Activated B cell treated with CpG ODN at 0.5 μM for 24 hours (primary cell): ENCODE data around the gene ARHGEF12. TPM values are rescaled to one million over a fixed set of nuclear protein-coding genes. Genes with fewer than 3 reads are reported as not detected.

Experiments
- ATAC-seq: fragments of 200-7000 bp; cut with Tn5 transposase; one replicate; pipeline ENCODE4 v1.10.0; 2021; ENCODE audit warnings: low read depth, mild to moderate bottlenecking, moderate library complexity
- CTCF ChIA-PET: fragments of 350-600 bp; sonication (Branson Sonifier 250); formaldehyde crosslinking; loops from one replicate; lab custom pipeline; 2021; ENCODE audit warnings: antibody characterized with exemption; lab: Charles Lee
- POLR2A ChIA-PET: fragments of 350-600 bp; sonication (Branson Sonifier 250); formaldehyde crosslinking; loops from one replicate; lab custom pipeline; 2021; ENCODE audit warnings: antibody characterized with exemption; lab: Charles Lee
- DNase-seq: peaks from one replicate; pipeline ENCODE4 v3.0.0; 2022
- H3K27ac Mint-ChIP-seq: one replicate; pipeline ENCODE4 v1.8.0; 2020; ENCODE audit warnings: mixed read lengths
- H3K27me3 Mint-ChIP-seq: one replicate; pipeline ENCODE4 v1.8.0; 2021; ENCODE audit warnings: mixed read lengths
- H3K36me3 Mint-ChIP-seq: one replicate; pipeline ENCODE4 v1.8.0; 2021; ENCODE audit warnings: low read depth, mixed read lengths
- H3K4me1 Mint-ChIP-seq: one replicate; pipeline ENCODE4 v1.8.0; 2021; ENCODE audit warnings: mixed read lengths
- H3K4me3 Mint-ChIP-seq: one replicate; pipeline ENCODE4 v1.8.0; 2020; ENCODE audit warnings: mild to moderate bottlenecking, mixed read lengths
- H3K9me3 Mint-ChIP-seq: one replicate; pipeline ENCODE4 v1.8.0; 2020; ENCODE audit warnings: mixed read lengths
- CTCF ChIP-seq: fragments of 200-600 bp; IDR thresholded peaks from one replicate; pipeline ENCODE4 v1.8.0; 2022; ENCODE audit warnings: antibody characterized with exemption, mild to moderate bottlenecking
- intact Hi-C: fragments of 100-400 bp; cut with micrococcal nuclease; formaldehyde crosslinking; loops from one replicate; pipeline ENCODE4 v1.15.1; 2024
- total RNA-seq: library from RNA; stranded (reverse); gene quantifications from 2 replicates; pipeline ENCODE4 v1.2.3, GENCODE V29; 2022

The ARHGEF12 gene
- total RNA-seq, 1 donor from 2014 or later: 25.8 TPM

DNA sequence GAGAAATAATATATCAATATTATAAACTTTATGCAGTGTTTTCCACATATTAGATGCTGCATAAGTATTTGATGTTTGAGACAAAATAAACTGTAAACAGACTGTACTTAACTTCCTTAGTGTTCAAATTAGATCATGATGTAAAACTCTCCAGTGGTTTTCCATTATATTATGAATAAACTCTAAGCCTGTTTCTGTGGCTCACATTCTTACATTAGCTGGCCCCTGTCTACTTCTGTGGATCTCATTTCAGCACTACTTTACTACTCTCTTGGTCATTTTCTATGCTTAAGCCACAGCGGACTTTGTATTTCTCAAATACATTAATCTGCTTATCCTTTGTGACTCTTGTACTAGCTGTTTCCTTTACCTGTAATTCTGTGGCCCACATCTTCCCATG lies 55.6 kb downstream of the ARHGEF12 start:
- no peak for TF ChIP-seq CTCF
- H3K9me3 Mint-ChIP-seq: peaks cover 4% of the 10 kb centered on the region
- ChIA-PET CTCF (interaction anchor here (0.7 kb wide), 1 partner anchor 19 kb away, joined by 3 read pairs; no protein-coding TSS in a partner anchor), POLR2A (no interaction called here)
- peaks cover 4% of the 10 kb centered on the region for H3K27me3 Mint-ChIP-seq
- DNase-seq: no peak
- H3K4me3 Mint-ChIP-seq: no peak overlapping the region
- no peaks in the 10 kb centered on the region for H3K4me1 Mint-ChIP-seq
- H3K36me3 Mint-ChIP-seq: no peaks in the 10 kb centered on the region
- no peak overlapping the region for H3K27ac Mint-ChIP-seq
- ATAC-seq: no peak
- intact Hi-C loops: no loop called here

DNA sequence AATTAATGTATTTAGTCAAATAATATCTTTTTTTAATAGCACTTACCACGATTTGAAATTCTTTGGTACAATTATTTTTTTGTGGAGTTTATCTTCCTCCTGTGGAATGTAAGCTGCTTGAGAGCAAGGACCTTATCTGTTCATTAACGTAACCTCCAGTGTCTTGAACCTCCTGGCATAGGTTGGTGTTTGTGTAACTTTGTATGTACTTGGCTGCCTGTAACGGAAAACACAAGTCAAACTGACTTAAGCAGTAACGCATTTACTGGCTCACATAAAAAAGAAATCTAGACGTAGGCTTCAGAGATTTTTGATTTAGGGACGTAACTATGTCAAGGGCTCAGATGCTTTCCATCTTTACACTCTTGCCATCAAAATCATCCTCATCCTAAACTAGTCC lies 56.1 kb downstream of the ARHGEF12 start:
- intact Hi-C loops: no loop called here
- Mint-ChIP-seq H3K36me3 (no peaks in the 10 kb centered on the region), H3K4me1 (no peaks in the 10 kb centered on the region), H3K4me3 (no peak overlapping the region), H3K27me3 (peaks cover 4% of the 10 kb centered on the region), H3K9me3 (peaks cover 4% of the 10 kb centered on the region), H3K27ac (no peak overlapping the region)
- DNase-seq (no peak), ATAC-seq (no peak)
- TF ChIP-seq CTCF: no peak
- ChIA-PET POLR2A (no interaction called here), CTCF (no interaction called here)

DNA sequence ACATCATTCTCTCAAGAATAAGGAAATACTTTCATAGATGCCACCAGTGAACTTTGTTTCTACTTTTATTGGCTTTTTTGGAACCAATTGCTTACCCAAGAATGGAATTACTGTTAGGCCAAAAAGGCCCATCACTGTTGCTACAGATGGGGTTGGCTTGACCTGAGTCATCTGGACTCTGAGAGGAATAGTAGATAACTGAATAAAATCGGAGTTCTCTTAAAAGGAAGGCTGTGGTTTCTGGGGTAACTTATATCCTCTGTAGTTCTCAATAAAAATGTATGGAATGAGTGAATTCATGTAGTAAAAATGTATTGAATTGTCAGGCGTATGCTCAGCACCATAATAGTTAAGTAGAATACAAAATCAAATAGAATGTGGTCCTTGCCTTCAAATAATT lies 56.6 kb downstream of the ARHGEF12 start:
- Mint-ChIP-seq H3K27me3 (peaks cover 4% of the 10 kb centered on the region), H3K27ac (no peak overlapping the region), H3K4me1 (no peaks in the 10 kb centered on the region), H3K36me3 (no peaks in the 10 kb centered on the region), H3K4me3 (no peak overlapping the region), H3K9me3 (peaks cover 4% of the 10 kb centered on the region)
- CTCF ChIA-PET: no interaction called here
- no peak for ATAC-seq
- intact Hi-C loops: no loop called here
- no peak for TF ChIP-seq CTCF
- no peak for DNase-seq
- POLR2A ChIA-PET: no interaction called here

- intact Hi-C loops: no loop called here
- Mint-ChIP-seq H3K9me3 (peaks cover 4% of the 10 kb centered on the region), H3K27me3 (peaks cover 4% of the 10 kb centered on the region), H3K4me1 (no peaks in the 10 kb centered on the region), H3K36me3 (no peaks in the 10 kb centered on the region), H3K27ac (no peak overlapping the region), H3K4me3 (no peak overlapping the region)
- POLR2A ChIA-PET: no interaction called here
- CTCF ChIA-PET: no interaction called here
- no peak for ATAC-seq
- TF ChIP-seq CTCF: no peak
- DNase-seq: no peak
Measured at GRCh38 chr11:120394119-120394518, 57.9 kb downstream of the ARHGEF12 start.

- H3K4me1 Mint-ChIP-seq: peaks cover 9% of the 10 kb centered on the region
- H3K36me3 Mint-ChIP-seq: no peaks in the 10 kb centered on the region
- peaks cover 4% of the 10 kb centered on the region for H3K27me3 Mint-ChIP-seq
- TF ChIP-seq CTCF: no peak
- ChIA-PET CTCF (no interaction called here), POLR2A (no interaction called here)
- H3K9me3 Mint-ChIP-seq: no peaks in the 10 kb centered on the region
- no peak overlapping the region for H3K4me3 Mint-ChIP-seq
- intact Hi-C loops: no loop called here
- no peak for DNase-seq
- no peak overlapping the region for H3K27ac Mint-ChIP-seq
- no peak for ATAC-seq
Measured at GRCh38 chr11:120395778-120396177, 59.6 kb downstream of the ARHGEF12 start.
